H1 (cell line): ENCODE results near the gene PLOD1. TPM values are rescaled to one million over a fixed set of nuclear protein-coding genes. Genes with fewer than 3 reads are reported as not detected.

Source experiments
- FOSL1 ChIP-seq: IDR thresholded peaks from 2 replicates; pipeline ENCODE4 v1.6.1; 2011; ENCODE audit warnings: mild to moderate bottlenecking, low read depth, low read length, moderate library complexity; ENCODE audit not compliant: insufficient read depth
- ZNF274 ChIP-seq: IDR thresholded peaks from 2 replicates; pipeline ENCODE4 v1.7.0; 2012; ENCODE audit warnings: low read length, borderline replicate concordance; ENCODE audit errors: extremely low read depth
- polyA plus RNA-seq, 7 experiments: library from polyadenylated mRNA; depleted of rRNA in 3 of 7; stranded (reverse) in 5 of 7; unstranded in 2 of 7; fragments of >200 nt in 5 of 7; fragments of 200-250 nt in 2 of 7; gene quantifications; 1 replicate in 5 of 7; 2 replicates in 1 of 7; 4 replicates in 1 of 7; pipeline versions ENCODE4 v1.2.1 to v1.2.3, GENCODE V29; 2011 to 2013; ENCODE audit warnings: missing spikeins in 2 of 7, mixed read lengths in 2 of 7
- total RNA-seq: library from RNA; stranded (reverse); fragmentation: NEBNext Ultra II Directional; extraction: Animal tissue kit (Norgen Biotek cat#: 25700); gene quantifications from 2 replicates; pipeline ENCODE4 v1.2.1, GENCODE V29; 2021
- TF ChIP-seq, protein P1 (sequence below): fragments of 300-600 bp; sonication (generic); IDR thresholded peaks from 2 replicates; pipeline ENCODE4 v1.7.1; 2012; ENCODE audit warnings: low read length, moderate library complexity, mild to moderate bottlenecking, inconsistent platforms; ENCODE audit not compliant: insufficient replicate concordance

The PLOD1 gene
- total and polyA plus RNA-seq, 2 of the 8 experiments (the other 6 are each of a cell fraction or from before 2014, with no cell fraction given) = 44.9 to 51.8 TPM

GRCh38 chr1:11989669-11990068 lies 55.2 kb downstream of the PLOD1 start (continued):
- TF ChIP-seq, protein P1, sequence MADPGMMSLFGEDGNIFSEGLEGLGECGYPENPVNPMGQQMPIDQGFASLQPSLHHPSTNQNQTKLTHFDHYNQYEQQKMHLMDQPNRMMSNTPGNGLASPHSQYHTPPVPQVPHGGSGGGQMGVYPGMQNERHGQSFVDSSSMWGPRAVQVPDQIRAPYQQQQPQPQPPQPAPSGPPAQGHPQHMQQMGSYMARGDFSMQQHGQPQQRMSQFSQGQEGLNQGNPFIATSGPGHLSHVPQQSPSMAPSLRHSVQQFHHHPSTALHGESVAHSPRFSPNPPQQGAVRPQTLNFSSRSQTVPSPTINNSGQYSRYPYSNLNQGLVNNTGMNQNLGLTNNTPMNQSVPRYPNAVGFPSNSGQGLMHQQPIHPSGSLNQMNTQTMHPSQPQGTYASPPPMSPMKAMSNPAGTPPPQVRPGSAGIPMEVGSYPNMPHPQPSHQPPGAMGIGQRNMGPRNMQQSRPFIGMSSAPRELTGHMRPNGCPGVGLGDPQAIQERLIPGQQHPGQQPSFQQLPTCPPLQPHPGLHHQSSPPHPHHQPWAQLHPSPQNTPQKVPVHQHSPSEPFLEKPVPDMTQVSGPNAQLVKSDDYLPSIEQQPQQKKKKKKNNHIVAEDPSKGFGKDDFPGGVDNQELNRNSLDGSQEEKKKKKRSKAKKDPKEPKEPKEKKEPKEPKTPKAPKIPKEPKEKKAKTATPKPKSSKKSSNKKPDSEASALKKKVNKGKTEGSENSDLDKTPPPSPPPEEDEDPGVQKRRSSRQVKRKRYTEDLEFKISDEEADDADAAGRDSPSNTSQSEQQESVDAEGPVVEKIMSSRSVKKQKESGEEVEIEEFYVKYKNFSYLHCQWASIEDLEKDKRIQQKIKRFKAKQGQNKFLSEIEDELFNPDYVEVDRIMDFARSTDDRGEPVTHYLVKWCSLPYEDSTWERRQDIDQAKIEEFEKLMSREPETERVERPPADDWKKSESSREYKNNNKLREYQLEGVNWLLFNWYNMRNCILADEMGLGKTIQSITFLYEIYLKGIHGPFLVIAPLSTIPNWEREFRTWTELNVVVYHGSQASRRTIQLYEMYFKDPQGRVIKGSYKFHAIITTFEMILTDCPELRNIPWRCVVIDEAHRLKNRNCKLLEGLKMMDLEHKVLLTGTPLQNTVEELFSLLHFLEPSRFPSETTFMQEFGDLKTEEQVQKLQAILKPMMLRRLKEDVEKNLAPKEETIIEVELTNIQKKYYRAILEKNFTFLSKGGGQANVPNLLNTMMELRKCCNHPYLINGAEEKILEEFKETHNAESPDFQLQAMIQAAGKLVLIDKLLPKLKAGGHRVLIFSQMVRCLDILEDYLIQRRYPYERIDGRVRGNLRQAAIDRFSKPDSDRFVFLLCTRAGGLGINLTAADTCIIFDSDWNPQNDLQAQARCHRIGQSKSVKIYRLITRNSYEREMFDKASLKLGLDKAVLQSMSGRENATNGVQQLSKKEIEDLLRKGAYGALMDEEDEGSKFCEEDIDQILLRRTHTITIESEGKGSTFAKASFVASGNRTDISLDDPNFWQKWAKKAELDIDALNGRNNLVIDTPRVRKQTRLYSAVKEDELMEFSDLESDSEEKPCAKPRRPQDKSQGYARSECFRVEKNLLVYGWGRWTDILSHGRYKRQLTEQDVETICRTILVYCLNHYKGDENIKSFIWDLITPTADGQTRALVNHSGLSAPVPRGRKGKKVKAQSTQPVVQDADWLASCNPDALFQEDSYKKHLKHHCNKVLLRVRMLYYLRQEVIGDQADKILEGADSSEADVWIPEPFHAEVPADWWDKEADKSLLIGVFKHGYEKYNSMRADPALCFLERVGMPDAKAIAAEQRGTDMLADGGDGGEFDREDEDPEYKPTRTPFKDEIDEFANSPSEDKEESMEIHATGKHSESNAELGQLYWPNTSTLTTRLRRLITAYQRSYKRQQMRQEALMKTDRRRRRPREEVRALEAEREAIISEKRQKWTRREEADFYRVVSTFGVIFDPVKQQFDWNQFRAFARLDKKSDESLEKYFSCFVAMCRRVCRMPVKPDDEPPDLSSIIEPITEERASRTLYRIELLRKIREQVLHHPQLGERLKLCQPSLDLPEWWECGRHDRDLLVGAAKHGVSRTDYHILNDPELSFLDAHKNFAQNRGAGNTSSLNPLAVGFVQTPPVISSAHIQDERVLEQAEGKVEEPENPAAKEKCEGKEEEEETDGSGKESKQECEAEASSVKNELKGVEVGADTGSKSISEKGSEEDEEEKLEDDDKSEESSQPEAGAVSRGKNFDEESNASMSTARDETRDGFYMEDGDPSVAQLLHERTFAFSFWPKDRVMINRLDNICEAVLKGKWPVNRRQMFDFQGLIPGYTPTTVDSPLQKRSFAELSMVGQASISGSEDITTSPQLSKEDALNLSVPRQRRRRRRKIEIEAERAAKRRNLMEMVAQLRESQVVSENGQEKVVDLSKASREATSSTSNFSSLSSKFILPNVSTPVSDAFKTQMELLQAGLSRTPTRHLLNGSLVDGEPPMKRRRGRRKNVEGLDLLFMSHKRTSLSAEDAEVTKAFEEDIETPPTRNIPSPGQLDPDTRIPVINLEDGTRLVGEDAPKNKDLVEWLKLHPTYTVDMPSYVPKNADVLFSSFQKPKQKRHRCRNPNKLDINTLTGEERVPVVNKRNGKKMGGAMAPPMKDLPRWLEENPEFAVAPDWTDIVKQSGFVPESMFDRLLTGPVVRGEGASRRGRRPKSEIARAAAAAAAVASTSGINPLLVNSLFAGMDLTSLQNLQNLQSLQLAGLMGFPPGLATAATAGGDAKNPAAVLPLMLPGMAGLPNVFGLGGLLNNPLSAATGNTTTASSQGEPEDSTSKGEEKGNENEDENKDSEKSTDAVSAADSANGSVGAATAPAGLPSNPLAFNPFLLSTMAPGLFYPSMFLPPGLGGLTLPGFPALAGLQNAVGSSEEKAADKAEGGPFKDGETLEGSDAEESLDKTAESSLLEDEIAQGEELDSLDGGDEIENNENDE = no peak
- TF ChIP-seq FOSL1 (no peak), ZNF274 (no peak)
